ENCODE measurements around the gene WSCD2.

DNA sequence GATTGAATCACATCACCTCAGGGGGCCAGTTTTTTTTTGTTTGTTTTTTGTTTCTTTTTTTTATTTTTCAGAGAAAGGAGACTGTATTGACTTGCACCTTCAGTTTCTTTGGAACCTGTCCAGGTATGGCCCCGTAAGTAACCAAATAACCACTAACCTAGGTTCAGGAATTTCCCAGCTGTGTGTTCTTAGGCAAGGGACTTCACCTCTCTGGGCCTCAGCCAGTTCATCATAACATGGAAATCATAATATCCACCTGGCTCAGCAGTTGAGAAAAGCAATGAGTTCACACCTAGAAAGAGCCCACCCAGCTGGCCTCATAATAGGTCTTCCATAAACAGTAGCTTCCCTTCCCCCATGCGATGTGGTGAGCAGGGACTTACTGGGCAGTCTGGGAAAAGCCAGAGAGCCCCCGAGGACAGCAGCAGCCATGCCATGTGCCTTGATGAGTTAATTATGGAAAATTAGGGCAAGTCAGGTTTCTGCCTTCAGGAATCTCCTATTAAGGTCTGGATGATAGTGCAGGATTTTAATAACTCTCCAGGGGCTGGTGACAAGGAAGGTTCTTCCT lies 27.4 kb upstream of the WSCD2 start:
- TF ChIP-seq, protein P1, sequence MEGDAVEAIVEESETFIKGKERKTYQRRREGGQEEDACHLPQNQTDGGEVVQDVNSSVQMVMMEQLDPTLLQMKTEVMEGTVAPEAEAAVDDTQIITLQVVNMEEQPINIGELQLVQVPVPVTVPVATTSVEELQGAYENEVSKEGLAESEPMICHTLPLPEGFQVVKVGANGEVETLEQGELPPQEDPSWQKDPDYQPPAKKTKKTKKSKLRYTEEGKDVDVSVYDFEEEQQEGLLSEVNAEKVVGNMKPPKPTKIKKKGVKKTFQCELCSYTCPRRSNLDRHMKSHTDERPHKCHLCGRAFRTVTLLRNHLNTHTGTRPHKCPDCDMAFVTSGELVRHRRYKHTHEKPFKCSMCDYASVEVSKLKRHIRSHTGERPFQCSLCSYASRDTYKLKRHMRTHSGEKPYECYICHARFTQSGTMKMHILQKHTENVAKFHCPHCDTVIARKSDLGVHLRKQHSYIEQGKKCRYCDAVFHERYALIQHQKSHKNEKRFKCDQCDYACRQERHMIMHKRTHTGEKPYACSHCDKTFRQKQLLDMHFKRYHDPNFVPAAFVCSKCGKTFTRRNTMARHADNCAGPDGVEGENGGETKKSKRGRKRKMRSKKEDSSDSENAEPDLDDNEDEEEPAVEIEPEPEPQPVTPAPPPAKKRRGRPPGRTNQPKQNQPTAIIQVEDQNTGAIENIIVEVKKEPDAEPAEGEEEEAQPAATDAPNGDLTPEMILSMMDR (conservative IDR thresholded peaks at IDR 0.05): no peak
- TF ChIP-seq ZFX (IDR thresholded peaks at IDR 0.05): no peak

Data from C4-2B (cell line).